HCT116 (cell line): ENCODE results near the gene SIL1. TPM values are rescaled to one million over a fixed set of nuclear protein-coding genes. Genes with fewer than 3 reads are reported as not detected.

ENCODE experiments used
- ATAC-seq: fragments of 200-7000 bp; cut with Tn5 transposase; 2 replicates; pipeline ENCODE4 v1.9.1; 2020; ENCODE audit warnings: mild to moderate bottlenecking, moderate library complexity
- BruUV-seq: library from RNA; stranded (reverse); fragments of 400-500 nt; replicated peaks from 2 replicates; lab custom pipeline; 2021; lab: Mats Ljungman, UMichigan
- CTCF ChIA-PET: fragments of 300-600 bp; sonication (Branson Sonifier 250); formaldehyde crosslinking; loops from one replicate; lab custom pipeline; 2021; ENCODE audit warnings: antibody characterized with exemption; lab: Charles Lee
- POLR2A ChIA-PET: fragments of 300-600, 350-600 bp; sonication (Branson Sonifier 250); formaldehyde crosslinking; loops from one replicate; lab custom pipeline; 2021; ENCODE audit warnings: antibody characterized with exemption; lab: Charles Lee
- RAD21 ChIA-PET, 2 experiments: fragments of 300-600 bp; sonication (Branson Sonifier 250); formaldehyde crosslinking; loops; one replicate each; lab custom pipeline; 2023; ENCODE audit warnings: low total read pairs in 2 of 2; ENCODE audit not compliant: uncharacterized antibody in 2 of 2, unreplicated experiment in 2 of 2, low non-redundant PET in 1 of 2; lab: Charles Lee
- DNase-seq: peaks from one replicate; pipeline ENCODE4 v3.0.0-alpha.2; 2010; ENCODE audit warnings: low read depth, low spot score
- H2AFZ ChIP-seq: fragments of 200-600 bp; shearing (Covaris generic), sonication (generic); 2 replicates; pipeline ENCODE4 v1.6.1; 2017; ENCODE audit warnings: low read depth, mixed run types, mixed read lengths, antibody characterized with exemption, low read length; ENCODE audit not compliant: poor library complexity, severe bottlenecking
- H3K27ac ChIP-seq: 2 replicates; pipeline ENCODE4 v1.5.1; 2012; ENCODE audit warnings: low read depth, low read length
- H3K27me3 ChIP-seq: fragments of 200-600 bp; sonication (generic); 2 replicates; pipeline ENCODE4 v1.6.1; 2016; ENCODE audit warnings: mixed run types, low read length, mixed read lengths; ENCODE audit not compliant: insufficient read depth
- H3K36me3 ChIP-seq, 2 experiments: fragments of 200-500 bp in 1 of 2; fragments of 200-600 bp in 1 of 2; sonication (Bioruptor generic) in 1 of 2; sonication (generic) in 1 of 2; 2 replicates each; pipeline versions ENCODE4 v1.5.1 to v1.6.1; 2014 to 2016; ENCODE audit warnings: low read length in 2 of 2, inconsistent platforms in 1 of 2, mixed read lengths in 1 of 2, mixed run types in 1 of 2; ENCODE audit not compliant: insufficient read depth in 2 of 2, control insufficient read depth in 1 of 2
- H3K4me1 ChIP-seq, 2 experiments: fragments of 200-600 bp in 1 of 2; sonication (generic) in 1 of 2; 2 replicates each; pipeline versions ENCODE4 v1.5.1 to v1.6.1; 2012 to 2017; ENCODE audit warnings: low read length in 2 of 2, inconsistent platforms in 1 of 2, mild to moderate bottlenecking in 1 of 2, mixed read lengths in 1 of 2, mixed run types in 1 of 2, moderate library complexity in 1 of 2; ENCODE audit not compliant: insufficient read depth in 2 of 2, control insufficient read depth in 1 of 2
- H3K4me2 ChIP-seq: fragments of 200-600 bp; sonication (generic); 2 replicates; pipeline ENCODE4 v1.6.1; 2017; ENCODE audit warnings: mixed run types, low read length, mixed read lengths
- H3K4me3 ChIP-seq, 2 experiments: fragments of 200-600 bp in 1 of 2; sonication (generic) in 1 of 2; replicated peaks in 1 of 2; 2 replicates each; pipeline ENCODE4 v1.5.1; 2011 to 2016; ENCODE audit warnings: low read length in 2 of 2, control low read depth in 1 of 2, low read depth in 1 of 2, mild to moderate bottlenecking in 1 of 2, mixed read lengths in 1 of 2, mixed run types in 1 of 2
- H3K79me2 ChIP-seq: fragments of 200-600 bp; sonication (generic); 2 replicates; pipeline ENCODE4 v1.6.1; 2017; ENCODE audit warnings: mild to moderate bottlenecking, mixed run types, low read length, moderate library complexity, mixed read lengths; ENCODE audit not compliant: insufficient read depth
- H3K9ac ChIP-seq: fragments of 200-600 bp; sonication (generic); 2 replicates; pipeline ENCODE4 v1.6.1; 2016; ENCODE audit warnings: low read length, mixed read lengths
- H3K9me2 ChIP-seq: fragments of 200-600 bp; sonication (generic), shearing (Covaris generic); 2 replicates; pipeline ENCODE4 v1.6.1; 2017; ENCODE audit warnings: mixed run types, mild to moderate bottlenecking, moderate library complexity; ENCODE audit not compliant: insufficient read depth
- H3K9me3 ChIP-seq, 2 experiments: fragments of 200-500 bp in 1 of 2; fragments of 200-600 bp in 1 of 2; sonication (Bioruptor generic) in 1 of 2; sonication (generic) in 1 of 2; 2 replicates each; pipeline ENCODE4 v1.6.1; 2014 to 2017; ENCODE audit warnings: low read length in 2 of 2, mixed read lengths in 2 of 2, inconsistent platforms in 1 of 2, low read depth in 1 of 2, mild to moderate bottlenecking in 1 of 2, mixed run types in 1 of 2, moderate library complexity in 1 of 2; ENCODE audit not compliant: control insufficient read depth in 1 of 2, insufficient read depth in 1 of 2
- H4K20me1 ChIP-seq: fragments of 200-600 bp; sonication (generic), shearing (Covaris generic); 2 replicates; pipeline ENCODE4 v1.6.1; 2017; ENCODE audit warnings: mixed run types, mild to moderate bottlenecking, moderate library complexity; ENCODE audit not compliant: insufficient read depth
- ATF3 ChIP-seq: IDR thresholded peaks from 2 replicates; pipeline ENCODE4 v1.6.1; 2012
- CEBPB ChIP-seq: IDR thresholded peaks from 2 replicates; pipeline ENCODE4 v1.6.1; 2012; ENCODE audit warnings: low read depth
- CTCF ChIP-seq, 3 experiments: fragments of 200-600 bp in 1 of 3; sonication (generic) in 1 of 3; IDR thresholded peaks in 2 of 3; conservative IDR thresholded peaks in 1 of 3; 2 replicates each; pipeline ENCODE4 v1.5.1; 2012 to 2017; ENCODE audit warnings: low read depth in 2 of 3, low read length in 2 of 3, antibody characterized with exemption in 1 of 3, borderline replicate concordance in 1 of 3, control low read depth in 1 of 3, mild to moderate bottlenecking in 1 of 3, mixed read lengths in 1 of 3, mixed run types in 1 of 3, moderate library complexity in 1 of 3; ENCODE audit not compliant: insufficient read depth in 1 of 3
- EGR1 ChIP-seq: IDR thresholded peaks from 2 replicates; pipeline ENCODE4 v1.6.1; 2012; ENCODE audit warnings: low read depth
- ELF1 ChIP-seq: IDR thresholded peaks from 2 replicates; pipeline ENCODE4 v1.6.1; 2012; ENCODE audit warnings: low read depth, borderline replicate concordance
- EZH2 ChIP-seq: fragments of 200-600 bp; sonication (generic); IDR thresholded peaks from 2 replicates; pipeline ENCODE4 v1.6.1; 2017; ENCODE audit warnings: antibody characterized with exemption, mixed run types
- FOSL1 ChIP-seq: IDR thresholded peaks from 2 replicates; pipeline ENCODE4 v1.6.1; 2012; ENCODE audit warnings: low read depth
- JUND ChIP-seq: IDR thresholded peaks from 2 replicates; pipeline ENCODE4 v1.6.1; 2012
- MAX ChIP-seq: IDR thresholded peaks from 2 replicates; pipeline ENCODE4 v1.6.1; 2012
- POLR2A ChIP-seq: IDR thresholded peaks from 2 replicates; pipeline ENCODE4 v1.7.0; 2011; ENCODE audit warnings: borderline replicate concordance; ENCODE audit not compliant: insufficient read depth, insufficient read length; ENCODE audit errors: extremely low read depth
- RAD21 ChIP-seq: IDR thresholded peaks from 2 replicates; pipeline ENCODE4 v1.6.1; 2012; ENCODE audit warnings: low read depth, mild to moderate bottlenecking
- SIN3A ChIP-seq: IDR thresholded peaks from 2 replicates; pipeline ENCODE4 v1.6.1; 2012; ENCODE audit warnings: low read depth
- SP1 ChIP-seq: IDR thresholded peaks from 2 replicates; pipeline ENCODE4 v1.6.1; 2012; ENCODE audit warnings: low read depth
- SRF ChIP-seq: IDR thresholded peaks from 2 replicates; pipeline ENCODE4 v1.6.1; 2012; ENCODE audit warnings: low read depth
- TCF7L2 ChIP-seq: IDR thresholded peaks from 2 replicates; pipeline ENCODE4 v1.7.0; 2011; ENCODE audit warnings: borderline replicate concordance, inconsistent platforms; ENCODE audit not compliant: insufficient read depth, insufficient read length; ENCODE audit errors: extremely low read depth
- YY1 ChIP-seq: IDR thresholded peaks from 2 replicates; pipeline ENCODE4 v1.6.1; 2011; ENCODE audit warnings: low read length, low read depth, moderate library complexity, mild to moderate bottlenecking; ENCODE audit not compliant: insufficient replicate concordance; ENCODE audit errors: extremely low read depth
- ZFX ChIP-seq: fragments of 450-650 bp; IDR thresholded peaks from 2 replicates; pipeline ENCODE4 v1.6.1; 2017
- ZNF274 ChIP-seq: fragments of 200-500 bp; sonication (Bioruptor generic); IDR thresholded peaks from 2 replicates; pipeline ENCODE4 v1.6.1; 2014; ENCODE audit warnings: mild to moderate bottlenecking, low read depth, low read length, inconsistent platforms
- intact Hi-C: fragments of 100-400 bp; cut with micrococcal nuclease; formaldehyde crosslinking; loops from 2 replicates; pipeline ENCODE4 v1.10.0; 2022
- total RNA-seq: library from RNA; stranded (reverse); gene quantifications from one replicate; pipeline ENCODE4 v1.2.1, GENCODE V29; 2021; ENCODE audit not compliant: unreplicated experiment

Gene SIL1
- total RNA-seq, 1 experiment from 2014 or later, result 34.0 TPM

GRCh38 chr5:139019211-139019610 lies 179.0 kb downstream of the SIL1 start:
- intact Hi-C loops, result no loop called here
- Histone ChIP-seq H3K4me1 (peaks cover 0 to 8% of the 10 kb centered on the region in 2 experiments; a peak in 1 of 4 replicates), H3K9me2 (no peaks in the 10 kb centered on the region), H3K4me2 (no peak overlapping the region), H4K20me1 (no peaks in the 10 kb centered on the region)
- DNase-seq, result no peak
- TF ChIP-seq EGR1 (no peak), CEBPB (no peak), ELF1 (no peak), JUND (no peak), RAD21 (no peak), MAX (no peak), ATF3 (no peak), EZH2 (no peak), FOSL1 (no peak), SP1 (no peak), POLR2A (no peak), YY1 (no peak), ZNF274 (no peak), SIN3A (no peak)
- TF ChIP-seq, all 23 proteins: peak for 0
- ChIA-PET POLR2A (no interaction called here), CTCF (no interaction called here), RAD21 (no interaction called here)
- Histone ChIP-seq H3K9ac (no peak overlapping the region), H3K9me3 (no peaks in the 10 kb centered on the region), H3K27ac (no peak overlapping the region), H2AFZ (no peak overlapping the region), H3K36me3 (no peaks in the 10 kb centered on the region), H3K4me3 (no peak overlapping the region), H3K27me3 (no peaks in the 10 kb centered on the region), H3K79me2 (no peaks in the 10 kb centered on the region)
- no TSS peak for BruUV-seq
- no peak for ATAC-seq

- no peak overlapping the region for H2AFZ ChIP-seq
- ATAC-seq, result no peak
- no peak overlapping the region for H3K4me3 ChIP-seq
- H3K36me3 ChIP-seq, result no peaks in the 10 kb centered on the region
- intact Hi-C loops, result no loop called here
- POLR2A ChIA-PET, result no interaction called here
- no peak overlapping the region for H3K27ac ChIP-seq
- no peak overlapping the region for H3K4me2 ChIP-seq
- no peaks in the 10 kb centered on the region for H3K79me2 ChIP-seq
- CTCF ChIA-PET, result no interaction called here
- no peaks in the 10 kb centered on the region for H3K27me3 ChIP-seq
- H3K9ac ChIP-seq, result no peak overlapping the region
- H3K9me3 ChIP-seq, result no peaks in the 10 kb centered on the region
- no peaks in the 10 kb centered on the region for H3K9me2 ChIP-seq
- RAD21 ChIA-PET, result no interaction called here
- peaks cover 0 to 8% of the 10 kb centered on the region in 2 experiments; a peak in 1 of 4 replicates for H3K4me1 ChIP-seq
- no peaks in the 10 kb centered on the region for H4K20me1 ChIP-seq
- no TSS peak for BruUV-seq
- DNase-seq, result no peak
- TF ChIP-seq SRF (no peak), EZH2 (no peak), SP1 (no peak), ELF1 (no peak), CTCF (IDR thresholded peaks at IDR 0.05 in 2 of 3, conservative IDR thresholded peaks at IDR 0.05 in 1 of 3; ENCODE audit: borderline replicate concordance in 1 of 3, insufficient read depth in 1 of 3, low read depth in 2 of 3, low read length in 2 of 3) (no peak), ZFX (no peak), TCF7L2 (no peak), JUND (no peak)
These were observed 180.5 kb downstream of the SIL1 start for GRCh38 chr5:139017624-139018023.
